SIG-M5 (cell line): ENCODE measurements around the gene ZNF302.
"Not testable (repeated sequence)": the region's sequence is repeated elsewhere in the genome, so short reads cannot be mapped to it uniquely, and the experiment has no call there.

Experiments used
- DNase-seq: peaks from one replicate; lab custom pipeline; 2025; lab: John Stamatoyannopoulos, UW

The ZNF302 gene

DNA sequence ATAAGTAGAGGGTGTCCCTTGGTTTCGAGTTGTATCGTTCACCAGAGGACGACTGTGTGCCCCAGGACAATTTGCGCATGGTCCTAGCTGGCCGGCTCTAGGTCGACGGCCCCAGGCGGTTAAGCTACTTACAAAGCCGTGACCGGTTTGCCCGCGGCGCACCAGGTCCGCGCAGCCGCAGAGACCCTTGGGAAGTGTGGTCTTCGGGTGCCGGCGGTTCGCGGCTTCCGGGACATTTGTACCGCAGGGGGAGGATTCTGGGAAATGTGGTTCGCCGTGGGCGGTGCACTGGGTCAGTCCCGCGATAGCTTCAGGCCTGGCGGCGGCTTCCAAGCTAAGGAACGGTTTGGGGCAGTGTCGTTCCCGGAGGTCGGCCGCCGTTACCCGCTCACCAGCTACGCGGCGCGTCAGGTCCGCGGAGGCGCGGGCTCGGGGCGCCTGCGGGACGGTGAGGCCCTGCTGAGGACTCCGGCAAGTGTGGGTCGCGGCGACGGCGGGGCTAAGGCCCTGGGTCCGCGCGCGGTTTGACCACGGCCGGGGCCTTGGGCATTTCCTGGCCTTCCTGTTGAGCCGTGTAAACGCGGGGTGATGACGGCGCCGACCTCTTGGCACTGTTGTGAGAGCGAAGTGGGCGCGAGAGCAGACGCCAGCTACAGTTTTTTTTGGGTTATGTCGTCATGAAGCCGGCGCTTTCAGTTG, at the start of gene ZNF302:
ZNF302 (plus strand) TSS at position 293 of the 699 bp plus-strand sequence. CDS start 1,127 bp downstream, outside the sequence.
- no peak for DNase-seq

DNA sequence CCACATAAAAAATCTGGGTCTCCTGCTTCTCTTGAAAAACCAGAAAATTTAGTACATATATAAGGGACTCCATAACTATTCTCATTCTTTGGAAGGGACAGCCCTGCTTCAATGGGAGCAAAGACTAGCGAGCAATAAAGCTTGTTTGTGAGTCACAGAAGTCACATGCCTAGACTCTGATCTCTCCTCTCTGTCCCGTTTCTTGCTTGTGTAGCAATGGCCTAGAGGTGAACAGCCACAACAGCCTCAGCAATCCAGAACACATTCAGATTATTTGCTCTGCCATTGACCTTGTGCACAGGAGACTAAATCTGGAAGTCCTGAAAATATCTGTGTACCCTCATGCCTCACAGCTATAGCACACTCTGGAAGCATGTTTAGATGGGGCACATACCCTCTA, 43.7 kb upstream of the ZNF302 start:
- no peak for DNase-seq

DNA sequence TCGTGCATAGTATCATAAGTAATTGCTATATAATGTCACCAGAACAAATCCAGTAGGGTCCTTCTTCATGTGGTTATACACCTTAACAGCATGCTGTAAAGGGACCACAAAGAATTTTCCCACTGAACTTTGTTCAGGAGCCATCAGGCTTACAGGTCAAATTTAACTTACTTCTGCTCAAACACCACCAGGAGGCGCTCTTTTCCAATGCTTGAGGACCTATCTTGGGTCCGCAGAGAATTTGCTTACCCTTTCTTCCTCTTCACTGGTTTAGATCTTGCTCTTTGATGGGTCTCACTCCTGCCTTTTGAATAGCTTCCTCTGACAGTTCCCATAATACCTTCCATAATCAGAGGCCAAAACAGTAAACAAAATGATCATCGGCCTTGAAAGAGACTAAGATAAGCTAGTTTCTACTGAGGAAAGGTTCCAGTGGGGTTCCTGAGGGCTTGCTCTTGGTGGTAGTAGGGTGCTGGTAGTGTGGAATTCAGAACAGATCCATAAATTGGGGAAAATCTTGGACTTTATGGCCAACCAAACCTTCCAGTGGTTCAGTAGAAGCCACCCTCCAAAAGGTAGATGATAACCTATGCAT, 37.9 kb upstream of the ZNF302 start:
- DNase-seq, result no peak

DNA sequence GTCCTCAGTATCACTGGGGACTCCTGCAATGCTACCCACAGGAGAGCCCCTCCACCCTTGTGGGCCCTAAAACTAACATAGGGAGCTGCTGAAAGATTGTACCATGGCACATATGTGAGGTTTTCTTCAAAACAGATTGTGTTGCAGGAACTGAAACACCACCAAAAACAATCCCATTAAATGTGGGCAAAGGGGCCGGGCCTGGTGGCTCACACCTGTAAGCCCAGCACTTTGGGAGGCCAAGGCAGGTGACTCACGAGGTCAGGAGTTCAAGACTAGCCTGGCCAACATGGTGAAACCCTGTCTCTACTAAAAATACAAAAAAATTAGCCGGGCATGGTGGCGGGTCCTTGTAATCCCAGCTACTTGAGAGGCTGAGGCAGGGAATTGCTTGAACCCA, 35.2 kb upstream of the ZNF302 start:
- no peak for DNase-seq

DNA sequence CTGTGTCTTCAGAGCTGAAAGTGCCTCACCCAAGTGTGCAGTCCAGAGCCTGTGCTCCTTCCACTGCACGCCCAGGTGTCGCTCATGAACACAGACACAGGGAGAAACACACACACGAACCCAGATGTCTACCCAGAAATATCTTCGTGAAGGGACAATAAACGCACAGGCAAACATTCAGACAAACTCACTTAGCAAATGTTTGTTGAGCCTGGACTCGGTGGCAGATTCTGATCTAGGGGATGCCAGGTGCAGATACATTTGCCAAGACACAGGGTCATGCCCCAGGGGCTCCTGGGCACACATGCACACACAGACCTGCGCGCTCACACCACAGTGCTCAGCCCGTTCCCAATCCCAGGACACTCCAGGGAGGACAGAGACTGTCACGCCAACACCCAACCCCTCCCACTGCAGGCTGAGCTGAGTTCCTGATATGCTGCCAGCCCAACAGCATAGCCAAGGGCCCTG, 32.5 kb upstream of the ZNF302 start:
- DNase-seq, result no peak

DNA sequence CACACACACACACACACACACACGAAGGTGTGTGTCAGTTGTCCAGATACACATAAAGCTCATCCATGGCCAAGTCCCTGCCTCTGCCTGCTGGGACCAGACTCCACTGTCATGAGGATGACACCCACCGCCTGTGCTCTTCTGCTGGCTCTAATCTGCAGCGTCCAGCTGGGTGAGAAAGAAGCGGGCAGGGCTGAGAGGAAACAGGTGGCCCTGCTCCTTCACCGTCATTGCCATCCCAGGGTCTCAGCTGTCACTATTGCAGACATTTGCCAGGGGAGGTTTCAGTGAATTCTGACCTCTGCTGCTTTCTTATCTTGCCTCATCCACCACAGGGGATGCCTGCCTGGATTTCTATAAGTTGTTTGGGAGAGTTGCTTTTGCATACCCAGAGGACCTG, 31.9 kb upstream of the ZNF302 start:
- no peak for DNase-seq

DNA sequence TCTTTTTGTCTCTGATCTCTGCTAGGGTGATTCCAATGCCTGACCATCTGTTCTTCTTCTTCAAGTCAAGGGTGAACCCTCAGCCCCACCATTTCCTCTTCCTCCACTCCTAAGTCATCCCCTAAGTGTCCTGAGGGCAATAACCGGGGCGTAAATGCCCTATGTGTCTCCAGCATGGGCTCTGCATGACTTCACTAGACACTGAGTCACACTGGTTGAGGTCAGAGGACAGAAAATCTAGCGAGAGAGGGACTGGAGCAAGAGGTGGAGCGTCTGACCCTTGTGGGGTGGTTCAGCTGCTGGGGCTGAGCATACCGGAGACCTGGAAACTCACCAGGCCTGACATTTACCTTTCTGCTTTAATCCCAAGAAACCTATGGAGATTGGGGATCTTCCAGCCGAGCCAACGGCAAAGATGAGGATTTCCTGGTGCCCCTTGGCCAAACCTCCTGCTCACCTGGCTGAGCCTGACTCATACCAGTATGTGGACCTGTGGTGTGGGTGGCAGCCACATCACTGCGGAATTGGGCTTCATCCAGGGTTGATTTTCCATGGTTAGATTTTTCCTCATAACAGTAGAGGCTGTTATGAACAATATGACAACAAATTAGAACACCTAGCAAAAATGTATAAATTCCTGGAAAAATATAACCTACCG, 27.5 kb upstream of the ZNF302 start:
- DNase-seq, result no peak

DNA sequence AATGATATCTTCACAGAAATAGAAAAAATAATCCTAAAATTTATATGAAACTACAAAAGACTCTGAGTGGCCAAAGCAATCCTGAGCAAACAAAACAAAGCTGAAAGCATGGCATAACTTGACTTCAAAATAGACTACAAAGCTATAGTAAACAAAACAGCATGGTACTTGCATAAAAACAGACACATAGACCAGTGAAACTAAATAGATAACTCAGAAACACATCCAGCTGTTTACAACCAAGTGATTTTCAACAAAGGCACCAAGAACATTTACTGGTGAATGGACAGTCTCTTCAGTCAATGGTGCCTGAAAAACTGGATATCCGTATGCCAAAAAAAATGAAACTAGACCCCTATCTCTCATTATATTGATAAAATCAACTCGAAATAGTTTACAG, 25.7 kb upstream of the ZNF302 start:
- DNase-seq, result no peak

DNA sequence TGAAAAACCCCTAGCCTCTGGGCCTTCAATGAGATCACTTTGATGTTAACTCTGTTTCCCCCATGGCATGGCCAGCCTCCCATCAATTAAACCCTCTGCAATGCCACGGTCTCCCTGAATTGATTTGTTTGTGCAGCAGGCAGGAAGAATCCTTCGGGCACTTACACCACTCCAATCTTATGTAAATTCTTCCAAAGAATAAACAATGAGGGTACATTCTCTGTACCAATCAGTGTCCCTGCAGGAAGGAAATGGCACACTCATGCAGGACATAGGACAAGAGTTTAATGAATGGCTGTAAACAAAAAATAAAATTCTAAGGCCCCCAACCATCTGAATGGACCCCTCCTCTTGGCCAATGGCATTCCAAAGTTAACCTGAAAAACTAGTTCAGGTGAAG, 22.7 kb upstream of the ZNF302 start:
- DNase-seq, result no peak

DNA sequence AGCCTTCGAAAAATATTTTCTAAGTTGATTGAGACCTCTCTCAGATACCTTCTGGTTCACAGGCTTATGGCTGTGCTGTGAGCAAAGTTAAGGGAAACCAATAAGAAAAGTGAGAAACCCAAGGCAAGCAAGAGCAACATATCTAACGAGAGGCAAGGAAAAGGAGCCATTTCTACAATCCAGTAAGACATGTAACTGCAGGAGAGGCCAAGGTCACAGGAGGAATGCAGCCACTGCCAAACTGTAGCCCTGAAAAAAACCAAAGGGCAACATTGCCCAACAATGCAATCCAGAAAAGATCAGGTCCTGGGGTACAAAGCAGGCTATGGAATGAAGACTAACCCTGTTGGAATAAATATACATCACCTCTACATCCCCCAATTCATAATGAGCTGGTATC, 21.8 kb upstream of the ZNF302 start:
- no peak for DNase-seq

DNA sequence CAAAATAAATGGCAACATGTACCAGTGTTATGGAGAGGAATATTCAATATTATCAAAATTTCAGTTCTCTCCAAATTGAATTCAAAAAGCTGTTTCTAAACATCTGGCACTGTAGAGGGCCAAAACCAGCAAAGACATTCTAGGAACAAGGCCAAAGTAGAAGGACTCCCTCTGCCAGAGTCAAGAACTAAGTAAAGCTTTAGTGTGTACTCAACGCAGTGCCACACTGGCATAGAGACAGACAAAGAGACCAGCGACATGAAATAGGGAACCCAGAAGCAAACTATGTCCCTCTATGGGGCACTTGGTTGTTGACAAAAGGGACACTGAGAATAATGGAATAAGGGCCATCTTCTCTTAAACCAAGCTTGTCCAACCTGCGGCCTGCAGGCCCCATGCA, 16.1 kb upstream of the ZNF302 start:
- no peak for DNase-seq

DNA sequence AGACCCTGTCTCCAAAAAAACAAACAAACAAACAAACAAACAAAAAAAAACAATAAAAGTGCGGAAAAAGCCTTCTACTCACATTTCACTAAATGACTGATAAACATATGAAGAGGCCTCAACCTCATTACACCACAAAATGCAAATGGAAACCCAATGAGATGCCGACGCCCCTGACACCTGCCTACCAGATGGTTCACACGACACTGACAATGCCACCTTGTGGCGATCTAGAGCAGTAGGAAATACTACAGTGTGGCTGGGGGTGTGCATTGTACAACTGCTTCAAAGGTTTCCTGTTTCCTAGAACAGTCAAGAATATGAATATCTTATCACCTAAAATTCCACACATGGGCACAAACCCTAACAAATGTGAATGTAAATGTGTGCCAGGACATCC, 14.6 kb upstream of the ZNF302 start:
- no peak for DNase-seq

DNA sequence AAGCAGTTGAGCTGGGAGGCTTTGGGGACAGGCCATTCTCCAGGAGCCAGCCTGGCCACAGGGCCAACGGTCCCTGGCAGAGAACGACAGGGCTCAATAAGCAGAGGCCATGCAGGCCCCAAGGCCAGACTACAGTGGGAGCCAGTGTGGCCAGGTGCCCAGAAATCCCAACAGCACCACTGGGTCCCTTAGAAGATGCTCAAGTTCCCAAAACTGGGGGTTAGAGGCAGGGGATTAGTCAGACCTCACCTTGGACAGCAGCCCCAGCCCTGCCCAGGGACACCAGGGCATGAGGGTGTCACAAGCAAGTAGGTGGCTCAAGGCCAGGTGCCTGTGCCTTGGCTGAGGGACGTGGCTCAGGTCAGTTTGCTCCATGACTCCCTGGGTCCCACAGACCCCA, 13.3 kb upstream of the ZNF302 start:
- DNase-seq, result no peak

DNA sequence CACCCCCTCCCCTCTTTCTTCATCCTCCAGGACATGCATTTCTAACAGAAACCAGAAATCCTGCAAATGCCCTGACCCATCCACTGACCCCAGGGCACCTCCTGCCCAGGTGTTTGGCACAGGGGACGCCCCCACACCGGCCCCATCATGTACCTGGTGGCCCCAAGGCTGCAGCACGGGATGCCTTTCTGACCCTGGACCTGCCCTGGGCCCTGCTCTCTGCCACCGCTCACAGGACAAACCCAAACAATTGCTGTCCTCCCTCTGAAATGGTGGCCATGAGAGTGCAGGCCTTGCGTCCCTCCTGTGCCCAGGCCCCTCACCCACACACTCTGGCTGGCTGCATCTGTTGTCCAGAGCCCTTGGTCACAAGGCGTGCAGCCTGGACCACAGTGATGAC, 12.6 kb upstream of the ZNF302 start:
- DNase-seq, result no peak

DNA sequence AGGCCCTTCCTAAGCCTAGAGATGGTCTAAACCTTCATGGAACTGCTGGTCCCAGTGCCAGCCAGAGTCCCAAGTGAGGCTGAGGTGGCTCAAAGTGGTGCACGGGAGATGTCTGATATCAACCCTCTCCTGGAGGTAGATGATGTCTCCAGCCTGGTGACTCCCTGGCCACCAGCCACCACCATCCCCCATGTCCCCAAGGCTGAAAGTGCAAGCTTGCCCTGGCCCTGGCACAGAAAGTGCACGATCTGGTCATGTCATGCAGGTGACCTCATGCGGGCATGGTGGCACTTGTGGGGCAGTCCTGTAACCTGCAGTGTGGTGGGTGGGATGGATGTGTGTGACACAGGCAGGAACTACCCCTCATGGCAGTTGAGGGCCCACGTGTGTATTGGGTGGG, 12.2 kb upstream of the ZNF302 start:
- DNase-seq, result not testable (repeated sequence)

DNA sequence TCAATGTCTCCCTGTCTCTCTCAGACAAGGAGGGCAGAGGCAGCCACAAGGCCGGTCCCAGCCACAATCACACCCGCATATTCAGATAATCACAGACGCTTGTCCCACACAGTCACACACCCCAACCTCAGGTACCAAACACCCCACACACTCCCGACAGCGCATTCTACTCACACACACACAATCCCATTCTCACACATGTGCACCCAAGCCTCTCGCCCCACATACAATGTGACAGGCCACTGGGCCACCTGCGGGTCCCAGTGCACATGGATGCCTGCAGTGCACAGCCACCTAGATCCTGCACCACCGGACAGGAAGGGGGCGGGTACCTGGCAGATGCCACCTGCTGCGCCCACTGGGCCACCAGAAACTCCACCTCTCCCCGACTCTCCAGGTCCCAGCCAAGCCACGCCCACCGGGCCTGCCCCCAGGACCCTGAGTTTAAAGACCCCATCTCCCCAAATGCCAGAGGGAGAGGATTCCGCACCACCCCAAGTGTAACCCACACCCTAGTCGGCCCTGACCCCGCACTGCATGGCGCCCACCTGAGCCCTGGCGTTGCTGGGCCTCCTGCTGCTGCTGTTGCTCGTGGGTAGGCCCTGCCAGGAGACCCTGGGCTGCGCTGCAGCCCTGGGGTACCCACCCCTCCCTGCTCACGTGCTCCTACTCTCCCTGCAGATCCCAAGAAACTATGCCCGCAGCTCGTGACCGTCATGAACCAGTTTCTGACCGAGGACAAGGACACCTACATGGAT, 11.1 kb upstream of the ZNF302 start:
- DNase-seq, result no peak

DNA sequence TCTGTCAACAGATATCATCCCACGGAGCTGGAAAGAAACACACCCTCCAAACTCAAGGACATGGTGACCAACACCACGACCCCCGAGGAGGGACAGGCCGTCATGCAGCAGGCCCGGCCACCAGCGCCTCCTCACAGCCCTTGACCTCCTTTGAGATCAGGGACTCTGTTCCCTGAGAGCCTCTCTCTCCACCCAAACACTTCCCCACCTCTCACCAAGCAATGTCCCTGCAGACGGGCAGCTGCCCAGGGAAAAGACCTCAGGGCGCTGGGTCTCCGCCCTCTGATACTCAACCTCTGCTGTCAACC, 10.6 kb upstream of the ZNF302 start:
- DNase-seq, result no peak

DNA sequence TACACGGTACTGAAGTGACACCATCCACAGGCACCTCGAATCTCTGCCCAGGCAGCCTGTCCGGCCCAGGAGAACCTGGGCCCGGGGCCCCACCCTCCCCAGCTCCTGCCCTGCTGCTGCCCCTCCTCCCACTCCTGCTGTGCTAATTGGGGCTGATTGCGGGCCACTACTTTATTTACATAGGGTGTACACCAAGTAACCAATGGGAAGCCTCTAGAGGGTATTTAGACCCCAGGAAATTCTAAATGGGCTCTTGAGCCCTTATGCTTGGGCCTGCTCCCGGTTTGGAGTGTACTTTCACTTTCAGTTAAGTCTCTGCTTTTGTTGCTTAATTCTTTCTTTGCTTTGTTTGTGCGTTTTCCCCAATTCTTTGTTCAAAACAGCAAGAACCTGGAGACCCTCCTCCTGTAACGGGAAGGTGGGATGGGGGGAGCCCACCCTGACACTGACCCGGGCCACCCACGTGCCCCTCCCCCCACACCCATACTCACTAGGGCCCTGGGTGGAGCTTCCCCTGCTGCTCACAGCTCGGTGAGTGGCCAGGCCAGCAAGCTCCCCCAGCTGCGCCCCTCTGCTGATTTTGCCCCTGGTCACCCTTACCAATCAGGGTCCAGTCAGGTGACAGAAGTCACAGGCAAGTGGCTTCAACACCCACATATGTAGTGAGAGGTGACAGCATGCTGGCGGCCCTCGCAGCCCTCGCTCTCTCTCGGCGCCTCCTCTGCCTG, 10.0 kb upstream of the ZNF302 start:
- no peak for DNase-seq

DNA sequence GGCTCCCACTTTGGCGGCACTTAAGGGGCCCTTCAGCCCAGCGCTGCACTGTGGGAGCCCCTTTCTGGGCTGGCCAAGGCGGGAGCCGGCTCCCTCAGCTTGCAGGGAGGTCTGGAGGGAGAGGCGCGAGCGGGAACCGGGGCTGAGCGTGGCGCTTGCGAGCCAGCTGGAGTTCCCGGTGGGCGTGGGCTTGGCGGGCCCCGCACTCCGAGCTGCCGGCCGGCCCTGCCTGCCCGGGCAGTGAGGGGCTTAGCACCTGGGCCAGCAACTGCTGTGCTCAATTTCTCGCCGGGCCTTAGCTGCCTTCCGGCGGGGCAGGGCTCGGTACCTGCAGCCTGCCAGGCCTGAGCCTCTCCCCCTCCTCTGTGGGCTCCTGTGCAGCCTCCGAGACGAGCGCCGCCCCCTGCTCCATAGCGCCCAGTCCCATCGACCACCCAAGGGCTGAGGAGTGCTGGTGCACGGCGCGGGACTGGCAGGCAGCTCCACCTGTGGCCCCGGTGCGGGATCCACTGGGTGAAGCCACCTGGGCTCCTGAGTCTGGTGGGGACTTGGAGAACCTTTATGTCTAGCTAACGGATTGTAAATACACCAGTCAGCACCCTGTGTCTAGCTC, 9.3 kb upstream of the ZNF302 start:
- not testable (repeated sequence) for DNase-seq

DNA sequence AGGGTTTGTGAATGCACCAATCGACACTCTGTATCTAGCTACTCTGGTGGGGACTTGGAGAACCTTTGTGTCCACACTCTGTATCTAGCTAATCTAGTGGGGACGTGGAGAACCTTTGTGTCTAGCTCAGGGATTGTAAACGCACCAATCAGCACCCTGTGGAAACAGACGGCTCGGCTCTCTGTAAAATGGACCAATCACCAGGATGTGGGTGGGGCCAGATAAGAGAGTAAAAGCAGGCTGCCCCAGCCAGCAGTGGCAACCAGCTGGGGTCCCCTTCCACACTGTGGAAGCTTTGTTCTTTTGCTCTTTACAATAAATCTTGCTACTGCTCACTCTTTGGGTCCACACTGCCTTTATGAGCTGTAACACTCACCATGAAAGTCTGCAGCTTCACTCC, 8.8 kb upstream of the ZNF302 start:
- not testable (repeated sequence) for DNase-seq

DNA sequence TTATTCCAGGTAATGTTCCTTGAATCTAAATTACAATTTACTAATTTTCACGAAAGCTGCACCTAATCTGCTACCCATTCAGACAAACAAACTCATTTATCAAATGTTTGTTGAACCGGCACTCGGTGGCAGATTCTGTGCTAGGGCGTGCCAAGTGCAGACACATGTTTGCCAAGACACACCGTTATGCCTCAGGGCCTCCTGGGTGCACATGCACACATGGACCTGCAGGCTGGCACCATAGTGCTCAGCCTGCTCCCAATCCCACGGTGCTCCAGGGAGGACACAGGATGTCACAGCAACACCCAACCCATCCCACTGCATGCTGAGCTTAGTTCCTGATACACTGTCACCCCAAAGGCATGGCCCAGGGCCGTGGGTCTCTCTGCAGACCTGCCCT, 8.2 kb upstream of the ZNF302 start:
- DNase-seq, result no peak

DNA sequence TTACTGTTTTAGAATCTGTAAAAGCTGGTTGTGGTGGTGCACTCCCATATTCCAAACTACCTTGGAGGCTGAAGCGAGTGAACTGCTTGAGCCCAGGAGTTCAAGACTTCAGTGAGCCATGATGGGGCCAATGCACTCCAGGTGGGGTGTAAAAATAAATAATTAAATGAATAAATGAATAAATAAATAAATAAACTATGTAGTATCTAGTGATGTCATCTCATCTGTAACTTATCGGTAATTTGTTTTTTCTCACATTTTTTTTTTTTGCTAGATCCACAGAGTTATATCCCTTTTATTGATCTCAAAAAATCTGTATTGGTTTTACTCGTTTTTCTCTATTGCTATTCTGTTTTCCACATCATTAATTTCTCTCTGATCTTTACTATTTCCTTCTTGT, 5.5 kb upstream of the ZNF302 start:
- no peak for DNase-seq
